Esophagus (tissue), 2 donors: ENCODE results near the gene MS4A7. TPM values are rescaled to one million over a fixed set of nuclear protein-coding genes. Genes with fewer than 3 reads are reported as not detected.

Experiments
- H3K27ac ChIP-seq, 2 donors: one replicate each; pipeline ENCODE4 v1.5.1; 2013; ENCODE audit warnings: low read depth in 2 of 2, mild to moderate bottlenecking in 2 of 2, inconsistent platforms in 1 of 2, low read length in 1 of 2, moderate library complexity in 1 of 2
- H3K27me3 ChIP-seq, 2 donors: one replicate each; pipeline ENCODE4 v1.6.1; 2013; ENCODE audit warnings: low read length in 2 of 2, control low read depth in 1 of 2, mild to moderate bottlenecking in 1 of 2; ENCODE audit not compliant: insufficient read depth in 2 of 2, control insufficient read depth in 1 of 2
- H3K36me3 ChIP-seq, 2 donors: one replicate each; pipeline ENCODE4 v1.6.1; 2013; ENCODE audit warnings: low read length in 1 of 2; ENCODE audit not compliant: control insufficient read depth in 2 of 2, insufficient read depth in 2 of 2
- H3K4me1 ChIP-seq, 2 donors: one replicate each; pipeline ENCODE4 v1.6.1; 2013; ENCODE audit warnings: low read length in 1 of 2; ENCODE audit not compliant: control insufficient read depth in 2 of 2, insufficient read depth in 2 of 2
- H3K4me3 ChIP-seq, 2 donors: one replicate each; pipeline ENCODE4 v1.5.1; 2013; ENCODE audit warnings: low read length in 2 of 2, mild to moderate bottlenecking in 2 of 2, low read depth in 1 of 2, moderate library complexity in 1 of 2
- H3K9me3 ChIP-seq, 2 donors: one replicate each; pipeline ENCODE4 v1.6.1; 2013; ENCODE audit warnings: mild to moderate bottlenecking in 2 of 2, low read depth in 1 of 2, low read length in 1 of 2, moderate library complexity in 1 of 2; ENCODE audit not compliant: control insufficient read depth in 2 of 2, insufficient read depth in 1 of 2
- WGBS, 2 donors: extraction: QIAGEN DNeasy Blood & Tissue Kit; methylation state at CpG; one replicate each; pipeline ENCODE4 v1.1.7; 2013; 5-methylcytosine and 5-hydroxymethylcytosine counted together
- polyA plus RNA-seq, 2 donors: library from polyadenylated mRNA; stranded (reverse); fragments of 200-250 nt; gene quantifications; one replicate each; pipeline ENCODE4 v1.2.3, GENCODE V29; 2013
- donor health status: healthy with polysubstance abuse.
- donor health status: Bipolar disorder and iron deficiency.

The MS4A7 gene
- polyA plus RNA-seq, 2 donors = 1.1 to 1.3 TPM

DNA sequence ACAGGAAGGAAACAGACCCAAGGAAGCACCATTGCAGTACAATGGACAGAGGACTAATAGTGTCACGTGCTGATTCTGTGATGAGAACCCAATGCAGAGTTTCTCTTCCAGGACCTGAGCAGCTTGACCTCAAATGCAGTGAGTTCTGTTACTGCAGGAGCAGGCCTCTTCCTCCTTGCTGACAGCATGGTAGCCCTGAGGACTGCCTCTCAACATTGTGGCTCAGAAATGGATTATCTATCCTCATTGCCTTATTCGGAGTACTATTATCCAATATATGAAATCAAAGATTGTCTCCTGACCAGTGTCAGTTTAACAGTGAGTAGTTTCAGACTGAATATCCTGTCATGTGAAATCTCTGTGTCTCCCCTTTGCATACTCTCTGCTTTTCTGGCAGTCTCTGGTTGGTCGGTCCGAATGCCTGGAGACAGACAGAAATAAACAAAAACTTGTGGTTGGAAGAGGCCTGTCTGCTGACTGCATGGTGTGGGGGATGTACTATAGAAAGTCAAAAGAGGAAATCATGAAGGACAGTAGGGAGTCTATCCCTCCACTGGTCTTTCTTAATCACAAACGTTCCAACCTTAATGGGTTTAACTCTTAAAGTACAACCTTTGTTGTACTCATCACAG is 11.1 kb downstream of the MS4A7 start:
- Histone ChIP-seq H3K36me3 (no peaks in the 10 kb centered on the region), H3K27me3 (no peaks in the 10 kb centered on the region), H3K9me3 (no peaks in the 10 kb centered on the region), H3K4me3 (no peak overlapping the region), H3K4me1 (no peaks in the 10 kb centered on the region), H3K27ac (no peak overlapping the region)
- 50 to 51% methylated on average over 5 of the region's 5 CpGs for WGBS, 2 donors

DNA sequence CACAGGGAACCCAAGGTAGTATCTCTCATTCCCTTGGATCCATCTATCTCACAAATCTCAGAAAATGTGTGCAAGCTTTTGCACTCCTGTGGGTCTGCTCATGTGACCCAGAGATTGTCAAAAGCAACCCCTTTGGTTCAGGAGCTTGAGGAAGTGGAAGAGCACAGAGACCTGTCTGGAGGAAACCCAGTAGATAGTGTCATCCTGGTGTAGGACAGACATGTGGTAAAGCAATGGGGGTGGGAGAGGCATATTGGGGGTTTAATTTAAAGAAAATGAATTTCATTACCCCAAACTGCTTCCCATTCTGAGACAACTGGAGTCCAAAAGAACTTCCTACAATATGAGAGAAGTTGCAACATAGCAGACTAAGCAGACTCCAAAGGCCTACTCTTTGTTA is 12.1 kb downstream of the MS4A7 start:
- Histone ChIP-seq H3K9me3 (no peaks in the 10 kb centered on the region), H3K4me3 (no peak overlapping the region), H3K27ac (no peak overlapping the region), H3K4me1 (no peaks in the 10 kb centered on the region), H3K36me3 (no peaks in the 10 kb centered on the region), H3K27me3 (no peaks in the 10 kb centered on the region)

DNA sequence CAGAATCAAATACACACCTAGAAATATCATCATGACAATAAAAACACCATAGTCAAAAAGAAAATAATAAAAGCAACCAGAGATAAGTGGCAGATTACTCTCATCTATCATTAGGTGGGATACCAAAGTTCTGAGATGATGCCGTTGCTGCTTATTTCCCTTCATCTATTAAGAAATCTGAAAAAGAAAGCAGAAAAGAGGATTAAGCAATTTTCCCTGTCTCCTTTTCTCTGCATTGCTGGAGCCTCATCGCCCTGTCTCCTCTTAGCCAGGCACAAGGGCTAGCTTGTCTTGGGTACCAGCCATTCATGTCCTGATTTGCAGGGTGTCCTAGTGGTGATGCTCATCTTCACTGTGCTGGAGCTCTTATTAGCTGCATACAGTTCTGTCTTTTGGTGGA is 14.0 kb downstream of the MS4A7 start:
- 88 to 91% methylated on average over 2 of the region's 2 CpGs for WGBS, 2 donors
- H3K27me3 ChIP-seq = no peaks in the 10 kb centered on the region
- no peak overlapping the region for H3K27ac ChIP-seq
- no peaks in the 10 kb centered on the region for H3K4me1 ChIP-seq
- H3K9me3 ChIP-seq = no peaks in the 10 kb centered on the region
- no peaks in the 10 kb centered on the region for H3K36me3 ChIP-seq
- H3K4me3 ChIP-seq = no peak overlapping the region

DNA sequence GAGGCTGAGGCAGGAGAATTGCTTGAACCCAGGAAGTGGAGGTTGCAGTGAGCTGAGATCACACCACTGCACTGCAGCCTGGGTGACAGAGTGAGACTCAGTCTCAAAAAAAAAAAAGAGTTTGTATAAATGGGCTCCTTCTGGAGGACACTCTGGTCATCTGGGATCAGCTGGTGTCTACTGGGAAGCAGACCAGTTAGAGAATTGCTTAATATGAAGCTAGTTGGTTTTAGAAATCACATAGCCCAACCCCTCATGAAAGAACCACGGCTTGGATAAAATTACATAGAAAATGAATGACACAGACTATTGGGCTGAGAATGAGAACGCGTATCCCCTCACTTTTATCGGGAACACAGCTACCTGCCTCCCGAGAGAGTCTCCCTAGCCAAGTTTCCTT is 14.7 kb downstream of the MS4A7 start:
- WGBS, 2 donors = 89 to 91% methylated on average over 5 of the region's 5 CpGs
- H3K4me3 ChIP-seq = no peak overlapping the region

DNA sequence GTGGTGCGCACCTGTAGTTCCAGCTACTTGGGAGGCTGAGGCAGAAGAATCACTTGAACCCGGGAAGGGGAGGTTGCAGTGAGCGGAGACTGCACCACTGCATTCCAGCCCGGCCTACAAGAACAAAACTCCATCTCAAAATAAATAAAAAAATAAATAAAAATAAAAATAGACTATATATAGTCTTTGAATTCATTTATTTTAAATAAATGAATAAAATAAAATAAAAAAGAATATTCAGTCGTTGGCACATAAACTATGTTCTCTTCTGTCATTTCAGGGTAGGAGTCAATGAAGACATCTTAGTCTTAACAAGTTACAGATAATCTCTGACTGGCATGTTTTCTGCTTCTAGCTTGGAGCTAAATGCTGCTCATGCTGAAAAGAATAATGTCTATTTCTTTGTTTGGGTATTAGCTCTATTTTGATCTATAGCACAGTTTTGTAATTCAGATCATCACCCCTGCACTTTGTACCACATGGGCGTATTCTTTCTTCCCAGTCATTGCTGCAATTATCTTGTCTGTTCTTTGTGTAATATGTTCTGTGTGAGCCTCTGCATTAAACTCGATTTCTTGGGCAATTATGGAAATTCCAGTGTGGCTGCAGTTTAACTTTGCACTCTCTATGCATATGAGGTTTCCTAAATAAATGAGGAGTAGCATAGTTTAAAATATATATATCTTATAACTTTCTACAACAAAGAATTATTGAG is 16.5 kb downstream of the MS4A7 start:
- no peak overlapping the region for H3K4me3 ChIP-seq
- no peak overlapping the region for H3K27ac ChIP-seq
- no peaks in the 10 kb centered on the region for H3K36me3 ChIP-seq
- no peaks in the 10 kb centered on the region for H3K9me3 ChIP-seq
- H3K4me1 ChIP-seq = no peaks in the 10 kb centered on the region
- WGBS, 2 donors = 66 to 69% methylated on average over 7 of the region's 7 CpGs
- H3K27me3 ChIP-seq = no peaks in the 10 kb centered on the region

More for the DNA sequence above, 14.7 kb downstream of the MS4A7 start:
- no peak overlapping the region for H3K27ac ChIP-seq
- H3K9me3 ChIP-seq = no peaks in the 10 kb centered on the region
- no peaks in the 10 kb centered on the region for H3K36me3 ChIP-seq
- H3K4me1 ChIP-seq = no peaks in the 10 kb centered on the region
- no peaks in the 10 kb centered on the region for H3K27me3 ChIP-seq

DNA sequence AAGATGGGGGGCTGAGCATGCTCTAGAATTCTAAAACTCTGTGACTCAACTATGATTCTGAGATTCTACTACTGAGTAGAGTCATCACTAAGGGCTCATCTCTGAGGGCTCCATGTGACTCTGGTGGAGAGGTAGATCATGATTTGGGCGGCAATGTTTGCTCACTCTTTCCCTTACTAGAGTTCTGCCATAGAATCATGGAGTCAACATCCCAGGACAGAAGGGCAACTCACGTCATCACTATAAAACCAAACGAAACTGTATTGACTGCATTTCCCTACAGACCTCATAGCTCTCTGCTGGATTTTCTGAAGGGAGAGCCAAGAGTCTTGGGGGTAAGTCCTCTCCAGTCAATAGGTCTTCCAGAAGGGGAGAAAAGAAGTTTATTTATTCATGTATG is 18.1 kb downstream of the MS4A7 start, which contains the start of gene MS4A14:
MS4A14 (plus strand) TSS at position 78 of the 400 bp plus-strand sequence; CDS start at position 198, 120 bp downstream.
- WGBS, 2 donors = 64 to 68% methylated on average over 3 of the region's 3 CpGs
- no peaks in the 10 kb centered on the region for H3K36me3 ChIP-seq

DNA sequence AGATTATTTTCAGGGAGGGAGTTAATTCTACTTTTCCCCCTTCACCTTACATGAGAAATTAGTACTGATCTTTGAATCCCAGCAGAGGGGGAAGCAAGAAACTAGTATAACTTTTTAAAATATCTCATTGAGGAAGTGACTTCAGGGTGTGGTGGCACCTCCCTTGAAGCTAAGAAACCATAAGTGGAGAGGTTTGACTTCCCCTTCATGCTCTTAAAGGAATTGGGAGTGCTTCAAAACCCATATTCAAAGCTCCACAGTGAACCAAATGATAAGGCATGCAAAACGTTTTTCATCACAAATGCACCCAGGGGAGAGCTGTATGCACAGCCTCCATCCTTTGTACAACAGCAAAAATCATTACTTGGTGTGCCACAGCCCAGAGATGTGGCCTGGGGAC is 18.5 kb downstream of the MS4A7 start:
- no peaks in the 10 kb centered on the region for H3K36me3 ChIP-seq
- no peaks in the 10 kb centered on the region for H3K9me3 ChIP-seq
- H3K27me3 ChIP-seq = no peaks in the 10 kb centered on the region
- H3K4me3 ChIP-seq = no peak overlapping the region
- 0 to 8% methylated on average over 1 of the region's 1 CpG for WGBS, 2 donors
- no peak overlapping the region for H3K27ac ChIP-seq
- H3K4me1 ChIP-seq = no peaks in the 10 kb centered on the region

More for the DNA sequence above, 18.1 kb downstream of the MS4A7 start, which contains the start of gene MS4A14:
- no peaks in the 10 kb centered on the region for H3K9me3 ChIP-seq
- no peaks in the 10 kb centered on the region for H3K4me1 ChIP-seq
- H3K4me3 ChIP-seq = no peak within 1 kb of the TSS
- H3K27me3 ChIP-seq = no peaks in the 10 kb centered on the region
- no peak within 1 kb of the TSS for H3K27ac ChIP-seq

DNA sequence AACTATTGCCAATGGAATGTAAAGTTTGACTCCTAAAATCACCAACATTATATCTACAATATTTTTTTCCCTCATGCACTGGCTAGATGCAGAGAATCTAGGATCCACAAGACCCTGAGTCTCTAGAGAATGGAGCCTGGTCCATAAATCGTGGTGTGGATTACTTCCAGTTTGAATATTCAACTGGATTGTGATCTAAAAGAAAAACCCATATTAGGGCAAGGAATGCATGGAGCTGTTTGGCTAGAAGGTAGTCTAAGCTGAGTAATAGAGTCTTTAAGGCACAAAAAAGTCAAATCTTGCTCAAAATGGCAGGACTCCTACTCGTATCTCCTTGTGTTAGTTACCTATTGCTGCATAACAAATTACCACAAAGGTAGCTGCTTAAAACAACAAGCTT is 41.7 kb downstream of the MS4A7 start:
- Histone ChIP-seq H3K36me3 (no peaks in the 10 kb centered on the region), H3K9me3 (peaks cover 0 to 2% of the 10 kb centered on the region in 2 donors), H3K27ac (no peak overlapping the region), H3K4me1 (no peaks in the 10 kb centered on the region), H3K27me3 (no peaks in the 10 kb centered on the region), H3K4me3 (no peak overlapping the region)
- WGBS, 2 donors = 18 to 21% methylated on average over 2 of the region's 2 CpGs

DNA sequence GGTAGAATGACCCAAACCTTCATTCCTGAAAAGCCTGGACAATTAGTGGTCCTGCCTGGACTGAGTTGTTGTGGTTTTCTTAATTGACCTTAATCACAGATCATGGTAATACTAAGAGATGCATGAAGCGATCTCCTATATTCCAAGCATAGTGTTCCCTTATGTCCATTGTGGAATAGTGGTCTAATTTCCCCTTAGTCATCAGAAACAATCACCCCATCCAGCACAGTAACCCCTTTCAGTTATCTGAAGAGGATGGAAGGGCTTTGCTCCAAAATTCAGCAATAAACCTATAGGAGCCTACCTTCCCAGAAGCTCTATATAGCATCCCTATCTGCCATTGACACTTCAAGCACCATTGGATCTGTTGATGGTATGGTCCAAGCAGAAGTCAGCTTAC is 44.3 kb downstream of the MS4A7 start:
- Histone ChIP-seq H3K4me1 (no peaks in the 10 kb centered on the region), H3K27ac (no peak overlapping the region), H3K36me3 (no peaks in the 10 kb centered on the region), H3K4me3 (no peak overlapping the region), H3K9me3 (peaks cover 0 to 2% of the 10 kb centered on the region in 2 donors), H3K27me3 (no peaks in the 10 kb centered on the region)
- 60 to 77% methylated on average over 1 of the region's 1 CpG for WGBS, 2 donors

DNA sequence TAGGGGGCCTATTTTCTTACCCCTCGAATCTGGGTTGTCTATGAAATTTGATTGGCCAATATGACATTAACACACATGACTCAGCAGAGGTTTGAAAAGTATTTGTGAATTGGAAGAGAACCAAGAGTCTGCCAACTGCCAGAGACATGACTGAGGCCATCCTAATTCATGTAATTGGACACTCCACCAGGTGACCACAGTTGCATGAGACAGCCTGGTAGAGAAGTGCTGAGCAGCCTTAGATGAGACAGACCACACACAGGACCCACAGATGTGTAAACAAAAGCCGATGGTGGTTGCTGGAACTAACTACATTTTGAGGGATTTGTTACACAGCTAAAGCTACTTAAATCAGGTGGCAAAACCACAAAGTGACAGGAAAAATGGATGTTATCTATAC is 50.2 kb downstream of the MS4A7 start:
- Histone ChIP-seq H3K4me3 (no peak overlapping the region), H3K27ac (no peak overlapping the region), H3K27me3 (no peaks in the 10 kb centered on the region), H3K36me3 (no peaks in the 10 kb centered on the region), H3K9me3 (no peaks in the 10 kb centered on the region), H3K4me1 (no peaks in the 10 kb centered on the region)
- 54 to 63% methylated on average over 2 of the region's 2 CpGs for WGBS, 2 donors
